ENCODE measurements around the gene TUT1.

- TF ChIP-seq CTCF (IDR thresholded peaks at IDR 0.05) (no peak), POLR2A (IDR thresholded peaks at IDR 0.05) (no peak), POLR2AphosphoS5 (IDR thresholded peaks at IDR 0.05) (no peak)
Measured at GRCh38 chr11:62611705-62612365, 20.5 kb upstream of the TUT1 start.
